Measurements from ENCODE around the gene LAPTM4A.

The LAPTM4A gene

GRCh38 chr2:20092901-20093235 lies 41.4 kb upstream of the LAPTM4A start:
- H3K9me3 ChIP-seq (ENCODE audit: insufficient read depth, low read depth, low read length), result no peaks in the 10 kb centered on the region
- peak overlapping the region; percentile 26 for H2AFZ ChIP-seq (ENCODE audit: insufficient read depth, low read length, poor library complexity)
- peak overlapping the region; percentile 23 for H2BK5ac ChIP-seq (ENCODE audit: low read depth, low read length, poor library complexity)
- peak overlapping the region; percentile 100 for H2BK12ac ChIP-seq (ENCODE audit: low read length)
- peak overlapping the region; percentile 20 for H3K18ac ChIP-seq (ENCODE audit: low read length)
- peak overlapping the region; percentile 51 for H2AK5ac ChIP-seq (ENCODE audit: low read length)
- H4K91ac ChIP-seq (ENCODE audit: low read depth, low read length), result peak overlapping the region; percentile 67
- no peak overlapping the region for H4K12ac ChIP-seq (ENCODE audit: low read depth, low read length)
- no peak overlapping the region for H3K23ac ChIP-seq (ENCODE audit: low read length)
- H3K4me1 ChIP-seq (ENCODE audit: control insufficient read depth in 1 of 2, insufficient read depth in 2 of 2, low read length in 2 of 2), result peaks cover 23 to 37% of the 10 kb centered on the region in 2 experiments
- H3K79me1 ChIP-seq (ENCODE audit: low read length), result peaks cover 36% of the 10 kb centered on the region
- no peaks in the 10 kb centered on the region for H3K79me2 ChIP-seq (ENCODE audit: control insufficient read depth, insufficient read depth, low read length, poor library complexity)
- no peak overlapping the region for H3K4me3 ChIP-seq (ENCODE audit: low read depth, low read length)
- no peak overlapping the region for H3K4ac ChIP-seq (ENCODE audit: low read depth, low read length)
- peak overlapping the region; percentile 59 for H3K14ac ChIP-seq (ENCODE audit: low read length)
- no peak overlapping the region for H3K27ac ChIP-seq (ENCODE audit: low read depth, low read length)
- DNase-seq, result no peak
- peak overlapping the region; percentile 96 for H2BK120ac ChIP-seq (ENCODE audit: insufficient read depth, low read length, poor library complexity)
- no peak overlapping the region for H3K4me2 ChIP-seq (ENCODE audit: low read length)
- no peaks in the 10 kb centered on the region for H3K27me3 ChIP-seq (ENCODE audit: insufficient read depth, low read length)
- no CpG with 5 or more reads among the region's 5 CpGs for WGBS (ENCODE audit: extremely low coverage, insufficient coverage, insufficient read length)
- no peak overlapping the region for H3K9ac ChIP-seq (ENCODE audit: low read length)
- H4K8ac ChIP-seq (ENCODE audit: low read depth, low read length), result no peak overlapping the region
- no peaks in the 10 kb centered on the region for H3K36me3 ChIP-seq (ENCODE audit: control insufficient read depth in 1 of 2, insufficient read depth in 2 of 2, low read length in 2 of 2)

- Histone ChIP-seq H3K23ac (ENCODE audit: low read length) (no peak overlapping the region), H3K4ac (ENCODE audit: low read depth, low read length) (peak overlapping the region; percentile 36), H3K27me3 (ENCODE audit: insufficient read depth, low read length) (no peaks in the 10 kb centered on the region), H4K8ac (ENCODE audit: low read depth, low read length) (peak overlapping the region; percentile 14), H2BK5ac (ENCODE audit: low read depth, low read length, poor library complexity) (peak overlapping the region; percentile 8), H3K79me2 (ENCODE audit: control insufficient read depth, insufficient read depth, low read length, poor library complexity) (no peaks in the 10 kb centered on the region), H3K4me1 (ENCODE audit: control insufficient read depth in 1 of 2, insufficient read depth in 2 of 2, low read length in 2 of 2) (peaks cover 23 to 36% of the 10 kb centered on the region in 2 experiments), H4K91ac (ENCODE audit: low read depth, low read length) (peak overlapping the region; percentile 67), H2AFZ (ENCODE audit: insufficient read depth, low read length, poor library complexity) (no peak overlapping the region), H3K4me3 (ENCODE audit: low read depth, low read length) (no peak overlapping the region), H2BK12ac (ENCODE audit: low read length) (peak overlapping the region; percentile 100), H2BK120ac (ENCODE audit: insufficient read depth, low read length, poor library complexity) (peak overlapping the region; percentile 96), H3K27ac (ENCODE audit: low read depth, low read length) (no peak overlapping the region), H3K9ac (ENCODE audit: low read length) (no peak overlapping the region), H3K36me3 (ENCODE audit: control insufficient read depth in 1 of 2, insufficient read depth in 2 of 2, low read length in 2 of 2) (no peaks in the 10 kb centered on the region), H3K18ac (ENCODE audit: low read length) (peak overlapping the region; percentile 93), H4K12ac (ENCODE audit: low read depth, low read length) (no peak overlapping the region), H2AK5ac (ENCODE audit: low read length) (peak overlapping the region; percentile 96), H3K9me3 (ENCODE audit: insufficient read depth, low read depth, low read length) (no peaks in the 10 kb centered on the region), H3K79me1 (ENCODE audit: low read length) (peaks cover 36% of the 10 kb centered on the region), H3K4me2 (ENCODE audit: low read length) (no peak overlapping the region), H3K14ac (ENCODE audit: low read length) (peak overlapping the region; percentile 59)
- no peak for DNase-seq
- no CpG with 5 or more reads among the region's 15 CpGs for WGBS (ENCODE audit: extremely low coverage, insufficient coverage, insufficient read length)
Observed at GRCh38 chr2:20092226-20092900, 40.9 kb upstream of the LAPTM4A start.

- peaks cover 23 to 36% of the 10 kb centered on the region in 2 experiments for H3K4me1 ChIP-seq (ENCODE audit: control insufficient read depth in 1 of 2, insufficient read depth in 2 of 2, low read length in 2 of 2)
- H2AFZ ChIP-seq (ENCODE audit: insufficient read depth, low read length, poor library complexity), result no peak overlapping the region
- H3K23ac ChIP-seq (ENCODE audit: low read length), result no peak overlapping the region
- peak overlapping the region; percentile 85 for H2BK12ac ChIP-seq (ENCODE audit: low read length)
- H3K27ac ChIP-seq (ENCODE audit: low read depth, low read length), result peak overlapping the region; percentile 40
- H4K12ac ChIP-seq (ENCODE audit: low read depth, low read length), result no peak overlapping the region
- H3K14ac ChIP-seq (ENCODE audit: low read length), result peak overlapping the region; percentile 62
- no peak for DNase-seq
- no peaks in the 10 kb centered on the region for H3K9me3 ChIP-seq (ENCODE audit: insufficient read depth, low read depth, low read length)
- no CpG with 5 or more reads among the region's 11 CpGs for WGBS (ENCODE audit: extremely low coverage, insufficient coverage, insufficient read length)
- peak overlapping the region; percentile 69 for H3K4ac ChIP-seq (ENCODE audit: low read depth, low read length)
- H2BK120ac ChIP-seq (ENCODE audit: insufficient read depth, low read length, poor library complexity), result peak overlapping the region; percentile 90
- no peaks in the 10 kb centered on the region for H3K79me2 ChIP-seq (ENCODE audit: control insufficient read depth, insufficient read depth, low read length, poor library complexity)
- peak overlapping the region; percentile 84 for H4K91ac ChIP-seq (ENCODE audit: low read depth, low read length)
- peak overlapping the region; percentile 67 for H4K8ac ChIP-seq (ENCODE audit: low read depth, low read length)
- peak overlapping the region; percentile 91 for H2AK5ac ChIP-seq (ENCODE audit: low read length)
- peak overlapping the region; percentile 80 for H2BK5ac ChIP-seq (ENCODE audit: low read depth, low read length, poor library complexity)
- peak overlapping the region; percentile 70 for H3K18ac ChIP-seq (ENCODE audit: low read length)
- H3K4me2 ChIP-seq (ENCODE audit: low read length), result no peak overlapping the region
- no peak overlapping the region for H3K4me3 ChIP-seq (ENCODE audit: low read depth, low read length)
- H3K36me3 ChIP-seq (ENCODE audit: control insufficient read depth in 1 of 2, insufficient read depth in 2 of 2, low read length in 2 of 2), result no peaks in the 10 kb centered on the region
- H3K27me3 ChIP-seq (ENCODE audit: insufficient read depth, low read length), result no peaks in the 10 kb centered on the region
- H3K9ac ChIP-seq (ENCODE audit: low read length), result no peak overlapping the region
- peaks cover 35% of the 10 kb centered on the region for H3K79me1 ChIP-seq (ENCODE audit: low read length)
Observed at GRCh38 chr2:20091305-20091991, 40.0 kb upstream of the LAPTM4A start.

GRCh38 chr2:20089715-20090464 lies 38.5 kb upstream of the LAPTM4A start:
- no peak overlapping the region for H3K27ac ChIP-seq (ENCODE audit: low read depth, low read length)
- H2BK12ac ChIP-seq (ENCODE audit: low read length), result peak overlapping the region; percentile 39
- WGBS (ENCODE audit: extremely low coverage, insufficient coverage, insufficient read length), result no CpG with 5 or more reads among the region's 9 CpGs
- DNase-seq, result no peak
- peaks cover 32% of the 10 kb centered on the region for H3K79me1 ChIP-seq (ENCODE audit: low read length)
- no peaks in the 10 kb centered on the region for H3K36me3 ChIP-seq (ENCODE audit: control insufficient read depth in 1 of 2, insufficient read depth in 2 of 2, low read length in 2 of 2)
- no peaks in the 10 kb centered on the region for H3K79me2 ChIP-seq (ENCODE audit: control insufficient read depth, insufficient read depth, low read length, poor library complexity)
- H4K91ac ChIP-seq (ENCODE audit: low read depth, low read length), result peak overlapping the region; percentile 72
- no peak overlapping the region for H2BK5ac ChIP-seq (ENCODE audit: low read depth, low read length, poor library complexity)
- no peak overlapping the region for H3K9ac ChIP-seq (ENCODE audit: low read length)
- no peak overlapping the region for H3K4me3 ChIP-seq (ENCODE audit: low read depth, low read length)
- H3K4ac ChIP-seq (ENCODE audit: low read depth, low read length), result no peak overlapping the region
- H2AK5ac ChIP-seq (ENCODE audit: low read length), result peak overlapping the region; percentile 8
- no peaks in the 10 kb centered on the region for H3K27me3 ChIP-seq (ENCODE audit: insufficient read depth, low read length)
- H3K23ac ChIP-seq (ENCODE audit: low read length), result no peak overlapping the region
- H3K14ac ChIP-seq (ENCODE audit: low read length), result peak overlapping the region; percentile 9
- H2AFZ ChIP-seq (ENCODE audit: insufficient read depth, low read length, poor library complexity), result no peak overlapping the region
- no peak overlapping the region for H4K12ac ChIP-seq (ENCODE audit: low read depth, low read length)
- peaks cover 23 to 36% of the 10 kb centered on the region in 2 experiments for H3K4me1 ChIP-seq (ENCODE audit: control insufficient read depth in 1 of 2, insufficient read depth in 2 of 2, low read length in 2 of 2)
- H3K18ac ChIP-seq (ENCODE audit: low read length), result no peak overlapping the region
- peak overlapping the region; percentile 19 for H2BK120ac ChIP-seq (ENCODE audit: insufficient read depth, low read length, poor library complexity)
- no peaks in the 10 kb centered on the region for H3K9me3 ChIP-seq (ENCODE audit: insufficient read depth, low read depth, low read length)
- H4K8ac ChIP-seq (ENCODE audit: low read depth, low read length), result no peak overlapping the region
- no peak overlapping the region for H3K4me2 ChIP-seq (ENCODE audit: low read length)

Data from trophoblast cell (in vitro differentiated cells and primary cell).